Measurements from ENCODE around the gene PTPRD. TPM values are rescaled to one million over a fixed set of nuclear protein-coding genes. Genes with fewer than 3 reads are reported as not detected.

PTPRD gene
- total RNA-seq, 1 donor from 2014 or later: 0.05 TPM

DNA sequence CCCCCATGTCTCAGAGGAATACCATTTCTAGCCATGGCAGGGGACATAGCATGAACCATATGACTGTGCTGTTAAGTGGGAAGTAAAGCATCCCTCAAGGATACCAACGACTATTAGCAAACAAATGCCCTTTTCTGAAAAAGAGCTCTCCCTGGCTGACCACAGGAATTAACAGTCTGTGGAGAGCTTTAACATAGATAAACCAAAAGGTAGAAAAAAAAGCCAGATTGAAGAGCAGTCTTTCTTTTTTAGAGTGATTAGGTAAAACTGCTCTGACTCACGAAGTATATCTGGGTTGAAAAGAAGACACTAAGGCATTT lies 2280.5 kb downstream of the PTPRD start:
- no peaks in the 10 kb centered on the region for H3K36me3 Mint-ChIP-seq (ENCODE audit: low read depth)
- DNase-seq (ENCODE audit: low spot score): no peak
- no peaks in the 10 kb centered on the region for H3K4me1 Mint-ChIP-seq (ENCODE audit: low read depth)
- no peak overlapping the region for H3K27ac Mint-ChIP-seq
- H3K27me3 Mint-ChIP-seq (ENCODE audit: insufficient read depth): peaks cover under 1% of the 10 kb centered on the region
- intact Hi-C loops (cut with micrococcal nuclease): no loop called here
- peaks cover 4% of the 10 kb centered on the region for H3K9me3 Mint-ChIP-seq
- H3K4me3 Mint-ChIP-seq: no peak overlapping the region

DNA sequence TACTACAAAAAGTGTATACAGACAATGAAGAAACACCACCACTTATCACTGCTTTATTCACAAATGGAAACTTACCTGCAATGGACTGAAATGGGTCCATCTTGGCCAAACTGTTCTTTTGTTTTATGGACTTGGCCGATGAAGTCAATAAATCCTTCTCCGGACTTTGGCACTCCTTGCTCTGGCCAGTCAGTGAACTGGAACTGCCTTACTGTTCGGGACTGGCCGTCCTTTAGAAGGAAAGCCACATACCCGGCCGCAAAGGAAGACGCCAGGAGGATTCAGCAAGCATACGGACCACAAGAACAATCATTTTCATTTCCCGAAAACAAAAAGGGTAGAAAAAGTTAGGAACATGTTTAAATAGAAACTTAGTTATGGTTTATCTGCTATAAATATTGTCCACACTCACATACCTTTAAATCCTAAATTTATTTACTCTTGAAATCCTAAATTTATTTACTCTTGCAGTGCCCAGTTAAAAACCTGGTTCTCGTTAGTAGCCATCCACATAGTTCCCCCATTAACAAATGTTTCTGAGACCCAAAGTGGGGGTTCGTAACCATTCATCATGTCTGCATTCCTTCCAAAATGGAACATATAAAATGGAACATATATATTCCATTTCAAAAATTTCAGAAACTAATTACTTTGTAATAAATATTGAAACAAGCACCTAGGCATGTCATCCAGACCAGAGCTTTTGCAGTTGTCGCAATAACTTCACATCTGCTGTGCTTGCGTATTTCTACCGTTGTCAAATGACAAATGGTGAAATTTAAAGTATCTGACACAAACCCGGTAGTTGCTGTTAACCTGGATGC lies 2281.1 kb downstream of the PTPRD start:
- intact Hi-C loops (cut with micrococcal nuclease): no loop called here
- DNase-seq (ENCODE audit: low spot score): no peak
- peaks cover 2% of the 10 kb centered on the region for H3K27me3 Mint-ChIP-seq (ENCODE audit: insufficient read depth)
- H3K27ac Mint-ChIP-seq: no peak overlapping the region
- H3K9me3 Mint-ChIP-seq: peaks cover 4% of the 10 kb centered on the region
- H3K4me1 Mint-ChIP-seq (ENCODE audit: low read depth): no peaks in the 10 kb centered on the region
- H3K4me3 Mint-ChIP-seq: no peak overlapping the region
- no peaks in the 10 kb centered on the region for H3K36me3 Mint-ChIP-seq (ENCODE audit: low read depth)

DNA sequence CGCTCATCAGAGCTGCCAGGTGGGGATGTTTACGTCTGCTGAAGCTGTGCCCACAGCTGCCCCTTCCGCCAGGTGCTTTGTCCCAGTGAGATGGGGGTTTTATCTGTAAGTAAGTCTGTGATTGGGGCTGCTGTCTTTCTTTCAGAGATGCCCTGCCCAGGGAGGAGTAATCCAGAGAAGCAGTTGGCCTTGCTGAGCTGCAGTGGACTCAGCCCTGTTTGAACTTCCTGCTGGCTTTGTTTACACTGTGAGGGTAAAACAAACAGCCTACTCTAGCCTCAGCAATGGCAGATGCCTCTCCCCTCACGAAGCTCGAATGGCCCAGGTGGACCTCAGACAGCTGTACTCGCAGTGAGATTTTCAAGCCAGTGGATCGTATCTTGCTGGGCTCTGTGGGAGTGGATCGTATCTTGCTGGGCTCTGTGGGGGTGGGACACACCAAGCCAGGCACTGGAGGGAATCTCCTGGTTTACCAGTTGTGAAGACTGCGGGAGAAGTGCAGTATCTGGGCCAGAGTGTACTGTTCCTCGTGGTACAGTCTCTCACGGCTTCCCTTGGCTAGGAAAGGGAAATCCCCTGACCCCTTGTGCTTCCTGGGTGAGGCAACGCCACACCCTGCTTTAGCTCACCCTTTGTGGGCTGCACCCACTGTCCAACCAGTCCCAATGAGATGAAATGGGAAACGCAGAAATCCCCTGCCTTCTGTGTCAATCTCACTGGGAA lies 2283.1 kb downstream of the PTPRD start:
- no peak overlapping the region for H3K4me3 Mint-ChIP-seq
- no peak overlapping the region for H3K27ac Mint-ChIP-seq
- H3K9me3 Mint-ChIP-seq: peaks cover 4% of the 10 kb centered on the region
- no peaks in the 10 kb centered on the region for H3K36me3 Mint-ChIP-seq (ENCODE audit: low read depth)
- H3K4me1 Mint-ChIP-seq (ENCODE audit: low read depth): no peaks in the 10 kb centered on the region
- intact Hi-C loops (cut with micrococcal nuclease): no loop called here
- H3K27me3 Mint-ChIP-seq (ENCODE audit: insufficient read depth): peaks cover 5% of the 10 kb centered on the region
- DNase-seq (ENCODE audit: low spot score): no peak

DNA sequence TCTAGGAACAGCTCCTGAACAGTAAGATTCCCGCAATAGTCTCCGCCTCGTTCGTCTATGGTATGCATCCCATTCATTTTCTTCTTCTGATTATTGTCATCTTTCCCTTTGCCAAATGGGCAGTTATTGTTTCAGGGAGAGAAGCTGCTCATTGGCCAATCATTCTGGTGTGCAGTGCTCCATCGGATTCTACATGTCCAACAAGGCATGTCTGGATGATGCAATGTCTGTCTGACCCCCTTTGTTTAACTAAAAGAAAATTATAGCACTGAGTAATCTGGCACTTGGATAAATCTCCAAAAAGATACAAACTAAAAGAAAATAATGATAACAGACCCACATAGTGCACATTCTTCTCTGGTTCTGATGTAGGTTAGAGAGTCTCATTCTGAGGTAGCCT lies 2297.6 kb downstream of the PTPRD start:
- Mint-ChIP-seq H3K27ac (no peak overlapping the region), H3K9me3 (no peaks in the 10 kb centered on the region), H3K36me3 (ENCODE audit: low read depth) (no peaks in the 10 kb centered on the region), H3K4me1 (ENCODE audit: low read depth) (no peaks in the 10 kb centered on the region), H3K27me3 (ENCODE audit: insufficient read depth) (no peaks in the 10 kb centered on the region), H3K4me3 (no peak overlapping the region)
- no peak for DNase-seq (ENCODE audit: low spot score)
- intact Hi-C loops (cut with micrococcal nuclease): no loop called here

DNA sequence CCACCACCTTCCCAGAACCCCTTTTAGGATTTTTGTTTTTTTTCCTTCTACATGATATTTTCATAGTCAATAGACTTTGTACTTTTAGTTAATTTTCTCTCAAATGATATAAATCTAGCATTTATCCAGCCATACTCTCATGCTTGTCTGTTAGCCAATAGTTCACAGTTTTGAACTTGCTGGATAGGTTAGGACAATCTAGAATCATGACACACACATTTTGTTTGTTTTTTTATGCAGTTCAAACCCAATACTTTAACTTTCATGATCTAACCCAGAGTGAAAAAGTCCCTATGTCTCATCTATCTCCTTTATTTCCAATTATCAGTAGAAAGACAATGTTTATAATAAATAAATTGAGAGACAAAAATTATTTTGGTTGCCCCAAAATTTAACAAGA lies 2303.5 kb downstream of the PTPRD start:
- Mint-ChIP-seq H3K27ac (no peak overlapping the region), H3K9me3 (peaks cover 5% of the 10 kb centered on the region), H3K4me1 (ENCODE audit: low read depth) (no peaks in the 10 kb centered on the region), H3K27me3 (ENCODE audit: insufficient read depth) (no peaks in the 10 kb centered on the region), H3K4me3 (no peak overlapping the region), H3K36me3 (ENCODE audit: low read depth) (no peaks in the 10 kb centered on the region)
- no peak for DNase-seq (ENCODE audit: low spot score)
- intact Hi-C loops (cut with micrococcal nuclease): no loop called here

DNA sequence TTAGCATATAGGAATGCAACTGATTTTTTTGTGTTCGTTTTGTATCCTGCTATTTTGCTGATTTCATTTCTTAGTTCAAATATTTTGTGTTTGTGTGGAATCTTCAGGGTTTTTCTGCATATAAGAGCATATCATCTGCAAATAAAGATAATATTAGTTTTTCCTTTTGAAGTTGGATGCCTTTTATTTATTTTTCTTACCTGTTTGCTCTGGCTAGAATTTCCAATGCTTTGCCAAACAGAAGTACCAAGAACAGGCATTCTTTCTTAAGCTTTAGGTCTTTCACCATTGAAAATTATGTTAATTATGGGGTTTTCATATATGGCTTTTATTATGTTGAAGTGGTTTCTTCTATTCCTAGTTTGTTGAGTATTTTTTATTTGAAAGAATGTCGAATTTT lies 2308.1 kb downstream of the PTPRD start:
- H3K27ac Mint-ChIP-seq: no peak overlapping the region
- H3K9me3 Mint-ChIP-seq: peaks cover 5% of the 10 kb centered on the region
- H3K4me1 Mint-ChIP-seq (ENCODE audit: low read depth): no peaks in the 10 kb centered on the region
- intact Hi-C loops (cut with micrococcal nuclease): no loop called here
- H3K36me3 Mint-ChIP-seq (ENCODE audit: low read depth): no peaks in the 10 kb centered on the region
- no peak overlapping the region for H3K4me3 Mint-ChIP-seq
- no peak for DNase-seq (ENCODE audit: low spot score)
- no peaks in the 10 kb centered on the region for H3K27me3 Mint-ChIP-seq (ENCODE audit: insufficient read depth)

DNA sequence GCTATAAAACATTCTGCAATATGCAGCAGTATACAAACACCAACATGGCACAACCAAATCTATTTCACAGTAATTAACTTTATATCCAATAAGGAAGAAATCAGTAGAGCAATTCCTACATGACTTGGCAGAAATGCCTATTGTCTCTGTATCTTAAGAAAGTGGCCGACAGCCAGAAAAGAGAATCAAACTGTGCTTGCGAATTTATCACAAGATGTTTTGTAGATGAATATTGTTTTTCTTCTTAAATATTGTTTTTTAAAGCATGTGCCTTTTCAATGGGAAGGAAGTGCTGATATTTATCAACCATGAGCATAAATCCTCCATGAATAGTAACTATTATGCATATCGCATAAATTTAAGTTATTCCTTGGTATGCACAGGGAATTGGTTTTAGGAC lies 2311.5 kb downstream of the PTPRD start:
- no peak overlapping the region for H3K27ac Mint-ChIP-seq
- H3K4me1 Mint-ChIP-seq (ENCODE audit: low read depth): no peaks in the 10 kb centered on the region
- no peak for DNase-seq (ENCODE audit: low spot score)
- no peaks in the 10 kb centered on the region for H3K27me3 Mint-ChIP-seq (ENCODE audit: insufficient read depth)
- no peak overlapping the region for H3K4me3 Mint-ChIP-seq
- intact Hi-C loops (cut with micrococcal nuclease): no loop called here
- no peaks in the 10 kb centered on the region for H3K36me3 Mint-ChIP-seq (ENCODE audit: low read depth)
- no peaks in the 10 kb centered on the region for H3K9me3 Mint-ChIP-seq

DNA sequence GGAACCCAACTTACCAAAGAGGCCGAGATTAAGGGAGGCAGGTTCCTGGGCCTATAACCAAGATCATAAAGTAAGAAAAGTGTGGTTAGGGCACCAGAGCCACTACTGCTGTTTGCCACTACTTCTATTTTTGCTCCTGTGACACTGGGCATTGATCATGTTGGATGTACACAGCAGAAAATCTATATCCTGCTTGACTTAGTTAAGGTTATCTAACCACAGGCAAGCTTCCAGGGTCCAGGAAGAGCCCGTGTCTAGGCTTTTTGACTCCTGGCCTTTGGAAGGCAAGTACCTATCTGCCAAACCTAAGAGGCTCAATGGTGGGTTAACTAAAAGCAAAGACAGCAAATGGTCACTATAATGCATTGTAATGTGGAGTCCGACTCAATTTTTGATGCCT lies 2315.8 kb downstream of the PTPRD start:
- no peaks in the 10 kb centered on the region for H3K27me3 Mint-ChIP-seq (ENCODE audit: insufficient read depth)
- H3K36me3 Mint-ChIP-seq (ENCODE audit: low read depth): no peaks in the 10 kb centered on the region
- H3K9me3 Mint-ChIP-seq: no peaks in the 10 kb centered on the region
- H3K4me1 Mint-ChIP-seq (ENCODE audit: low read depth): no peaks in the 10 kb centered on the region
- no peak for DNase-seq (ENCODE audit: low spot score)
- intact Hi-C loops (cut with micrococcal nuclease): no loop called here
- no peak overlapping the region for H3K4me3 Mint-ChIP-seq
- H3K27ac Mint-ChIP-seq: no peak overlapping the region

DNA sequence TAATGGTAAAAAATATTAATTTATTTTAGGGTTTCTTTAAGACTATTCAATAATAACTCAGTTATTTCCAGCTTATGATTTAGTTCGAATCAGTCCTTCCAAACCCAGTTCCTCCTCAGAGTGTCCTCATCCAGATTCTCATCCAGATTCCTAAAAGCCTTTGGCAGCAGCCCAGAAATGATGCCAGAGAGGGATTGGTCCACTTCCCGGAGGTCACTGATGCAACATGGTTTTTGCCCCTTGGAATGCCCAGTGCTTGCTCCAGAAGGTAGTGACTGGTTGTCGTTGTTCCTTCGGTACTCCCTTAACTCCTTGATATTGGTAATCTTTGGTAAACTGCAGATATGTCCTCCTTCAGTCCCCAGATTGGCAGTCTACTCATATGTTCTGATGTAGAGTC lies 2320.1 kb downstream of the PTPRD start:
- no peaks in the 10 kb centered on the region for H3K27me3 Mint-ChIP-seq (ENCODE audit: insufficient read depth)
- no peak for DNase-seq (ENCODE audit: low spot score)
- no peak overlapping the region for H3K4me3 Mint-ChIP-seq
- intact Hi-C loops (cut with micrococcal nuclease): loop anchor here (2.0 kb wide), 1 partner anchor 20 kb away; no protein-coding TSS in a partner anchor
- no peak overlapping the region for H3K27ac Mint-ChIP-seq
- no peaks in the 10 kb centered on the region for H3K9me3 Mint-ChIP-seq
- H3K36me3 Mint-ChIP-seq (ENCODE audit: low read depth): no peaks in the 10 kb centered on the region
- H3K4me1 Mint-ChIP-seq (ENCODE audit: low read depth): no peaks in the 10 kb centered on the region

DNA sequence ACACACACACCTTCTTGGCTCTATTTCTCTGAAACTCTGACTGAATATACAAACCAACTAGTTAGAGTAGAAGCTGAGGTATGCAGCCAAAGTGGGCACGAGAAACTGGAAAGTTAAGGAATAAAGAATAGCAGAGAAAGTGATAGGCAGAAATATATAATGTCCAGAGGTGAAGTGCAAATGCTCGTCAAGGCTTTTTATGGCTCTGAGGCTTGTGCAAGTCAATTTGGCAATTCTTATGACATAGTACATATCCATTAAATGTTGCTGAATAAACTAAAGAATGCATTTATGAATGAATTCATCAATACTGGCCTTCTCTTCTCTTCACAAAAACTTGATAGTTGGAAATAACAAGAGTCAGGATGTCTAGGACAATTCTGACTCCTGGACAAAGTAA lies 2323.1 kb downstream of the PTPRD start:
- H3K9me3 Mint-ChIP-seq: no peaks in the 10 kb centered on the region
- no peak overlapping the region for H3K27ac Mint-ChIP-seq
- no peak for DNase-seq (ENCODE audit: low spot score)
- intact Hi-C loops (cut with micrococcal nuclease): no loop called here
- no peaks in the 10 kb centered on the region for H3K27me3 Mint-ChIP-seq (ENCODE audit: insufficient read depth)
- no peaks in the 10 kb centered on the region for H3K36me3 Mint-ChIP-seq (ENCODE audit: low read depth)
- H3K4me3 Mint-ChIP-seq: no peak overlapping the region
- no peaks in the 10 kb centered on the region for H3K4me1 Mint-ChIP-seq (ENCODE audit: low read depth)

DNA sequence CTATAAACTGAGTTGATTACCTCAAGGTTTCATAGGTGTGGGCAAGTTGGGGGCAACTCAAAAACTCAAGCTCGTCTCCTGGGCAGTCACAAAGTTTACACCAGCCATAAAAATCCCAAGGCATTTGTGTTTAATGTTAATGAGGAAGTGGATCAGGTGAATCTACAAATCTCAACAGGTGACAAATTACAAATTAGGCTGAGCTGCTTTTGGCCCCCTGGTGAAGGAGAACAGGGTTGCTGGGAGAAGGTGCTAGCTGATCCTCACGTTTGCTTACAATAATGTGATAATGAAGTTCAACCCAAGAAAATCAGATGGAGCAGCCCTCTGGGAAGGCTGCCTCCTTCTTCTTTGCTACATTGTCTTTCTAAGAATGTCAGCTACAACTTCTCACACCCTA lies 2324.8 kb downstream of the PTPRD start:
- intact Hi-C loops (cut with micrococcal nuclease): no loop called here
- no peaks in the 10 kb centered on the region for H3K27me3 Mint-ChIP-seq (ENCODE audit: insufficient read depth)
- H3K4me3 Mint-ChIP-seq: no peak overlapping the region
- DNase-seq (ENCODE audit: low spot score): no peak
- H3K4me1 Mint-ChIP-seq (ENCODE audit: low read depth): no peaks in the 10 kb centered on the region
- H3K9me3 Mint-ChIP-seq: no peaks in the 10 kb centered on the region
- no peak overlapping the region for H3K27ac Mint-ChIP-seq
- H3K36me3 Mint-ChIP-seq (ENCODE audit: low read depth): no peaks in the 10 kb centered on the region

DNA sequence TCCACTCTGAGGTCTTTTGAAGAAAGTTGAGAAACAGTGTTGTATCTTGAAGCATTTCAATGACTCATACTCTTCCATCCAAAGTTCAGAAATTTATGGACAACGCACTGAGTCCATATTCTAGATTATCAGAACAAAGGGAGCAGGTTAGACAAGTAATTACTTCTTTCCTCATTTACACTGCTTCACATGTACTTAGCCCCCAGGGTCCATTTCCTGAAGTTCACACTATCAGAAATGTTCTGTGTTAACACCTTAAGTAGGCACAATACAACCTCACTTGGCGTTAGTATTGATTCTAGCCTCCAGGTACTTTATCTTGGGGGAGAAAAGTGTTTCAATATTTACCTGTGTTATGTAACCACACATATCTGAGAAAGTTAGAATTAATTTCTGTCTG lies 2325.3 kb downstream of the PTPRD start:
- no peaks in the 10 kb centered on the region for H3K4me1 Mint-ChIP-seq (ENCODE audit: low read depth)
- H3K36me3 Mint-ChIP-seq (ENCODE audit: low read depth): no peaks in the 10 kb centered on the region
- no peak overlapping the region for H3K4me3 Mint-ChIP-seq
- H3K27ac Mint-ChIP-seq: no peak overlapping the region
- no peak for DNase-seq (ENCODE audit: low spot score)
- no peaks in the 10 kb centered on the region for H3K27me3 Mint-ChIP-seq (ENCODE audit: insufficient read depth)
- H3K9me3 Mint-ChIP-seq: no peaks in the 10 kb centered on the region
- intact Hi-C loops (cut with micrococcal nuclease): no loop called here

DNA sequence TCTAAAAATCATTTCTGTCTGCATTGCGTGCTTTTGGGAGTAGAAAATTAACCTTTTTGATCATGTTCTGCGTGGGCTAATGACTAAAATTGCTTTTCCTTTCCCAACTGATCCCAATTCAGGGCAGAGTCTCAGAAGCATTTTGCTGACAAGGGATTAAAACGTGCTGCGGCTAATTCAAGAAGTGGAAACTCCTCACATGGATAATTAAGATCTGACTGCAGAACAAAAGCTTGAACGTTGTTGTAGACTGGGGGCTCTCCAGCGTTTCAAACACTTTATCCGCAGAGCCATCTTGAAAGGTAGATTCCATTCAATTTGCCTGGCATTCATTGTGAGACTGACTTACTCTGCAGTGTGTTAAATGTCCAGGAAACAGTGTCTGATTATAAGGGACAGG lies 2327.9 kb downstream of the PTPRD start:
- no peaks in the 10 kb centered on the region for H3K36me3 Mint-ChIP-seq (ENCODE audit: low read depth)
- intact Hi-C loops (cut with micrococcal nuclease): no loop called here
- no peaks in the 10 kb centered on the region for H3K9me3 Mint-ChIP-seq
- H3K27ac Mint-ChIP-seq: no peak overlapping the region
- H3K4me1 Mint-ChIP-seq (ENCODE audit: low read depth): no peaks in the 10 kb centered on the region
- no peak for DNase-seq (ENCODE audit: low spot score)
- H3K27me3 Mint-ChIP-seq (ENCODE audit: insufficient read depth): no peaks in the 10 kb centered on the region
- H3K4me3 Mint-ChIP-seq: no peak overlapping the region
